ENCODE results near the gene ASF1A. TPM values are rescaled to one million over a fixed set of nuclear protein-coding genes. Genes with fewer than 3 reads are reported as not detected.

The ASF1A gene
- total and polyA plus RNA-seq, 2 donors from 2014 or later = 15.1 TPM

DNA sequence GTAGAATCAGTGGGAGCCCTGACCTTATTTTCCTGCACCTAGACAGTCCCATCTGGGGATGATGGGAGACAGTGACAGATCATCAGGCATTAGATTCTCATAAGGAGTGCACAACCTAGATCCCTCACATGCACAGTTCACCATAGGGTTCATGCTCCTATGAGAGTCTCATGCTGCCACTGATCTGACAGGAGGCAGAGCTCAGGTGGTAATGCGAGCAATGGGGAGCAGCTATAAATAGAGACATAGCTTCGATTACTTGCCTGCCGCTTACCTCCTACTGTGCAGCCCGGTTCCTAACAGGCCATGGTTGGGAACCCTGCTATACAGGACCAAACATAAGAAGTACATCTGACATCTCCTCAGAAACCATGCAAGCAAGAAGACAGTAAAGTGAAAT is 31.5 kb upstream of the ASF1A start:
- intact Hi-C loops (cut with DNase I) = no loop called here
- FAIRE-seq (no peak), DNase-seq (no peak)
- TF ChIP-seq, protein P1, sequence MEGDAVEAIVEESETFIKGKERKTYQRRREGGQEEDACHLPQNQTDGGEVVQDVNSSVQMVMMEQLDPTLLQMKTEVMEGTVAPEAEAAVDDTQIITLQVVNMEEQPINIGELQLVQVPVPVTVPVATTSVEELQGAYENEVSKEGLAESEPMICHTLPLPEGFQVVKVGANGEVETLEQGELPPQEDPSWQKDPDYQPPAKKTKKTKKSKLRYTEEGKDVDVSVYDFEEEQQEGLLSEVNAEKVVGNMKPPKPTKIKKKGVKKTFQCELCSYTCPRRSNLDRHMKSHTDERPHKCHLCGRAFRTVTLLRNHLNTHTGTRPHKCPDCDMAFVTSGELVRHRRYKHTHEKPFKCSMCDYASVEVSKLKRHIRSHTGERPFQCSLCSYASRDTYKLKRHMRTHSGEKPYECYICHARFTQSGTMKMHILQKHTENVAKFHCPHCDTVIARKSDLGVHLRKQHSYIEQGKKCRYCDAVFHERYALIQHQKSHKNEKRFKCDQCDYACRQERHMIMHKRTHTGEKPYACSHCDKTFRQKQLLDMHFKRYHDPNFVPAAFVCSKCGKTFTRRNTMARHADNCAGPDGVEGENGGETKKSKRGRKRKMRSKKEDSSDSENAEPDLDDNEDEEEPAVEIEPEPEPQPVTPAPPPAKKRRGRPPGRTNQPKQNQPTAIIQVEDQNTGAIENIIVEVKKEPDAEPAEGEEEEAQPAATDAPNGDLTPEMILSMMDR (IDR thresholded peaks at IDR 0.05; ENCODE audit: borderline replicate concordance, extremely low read depth, insufficient read depth) = no peak
- H3K4me1 ChIP-seq (ENCODE audit: control insufficient read depth in 2 of 3, insufficient read depth in 2 of 3, low read depth in 1 of 3, low read length in 3 of 3) = peaks cover 0 to 7% (median 0%) of the 10 kb centered on the region in 3 donors
- no peak overlapping the region for H3K4me3 ChIP-seq (ENCODE audit: low read length in 3 of 3)
- H3K36me3 ChIP-seq (ENCODE audit: control insufficient read depth in 2 of 3, insufficient read depth in 3 of 3, low read length in 3 of 3) = peaks cover 0 to 2% (median 0%) of the 10 kb centered on the region in 3 donors
- no peak overlapping the region for H3K9ac ChIP-seq (ENCODE audit: low read length in 3 of 3)
- H3K27me3 ChIP-seq (ENCODE audit: control insufficient read depth, insufficient read depth, low read length) = no peaks in the 10 kb centered on the region
- no peaks in the 10 kb centered on the region for H3K9me3 ChIP-seq (ENCODE audit: control insufficient read depth in 2 of 3, insufficient read depth in 1 of 3, low read length in 3 of 3)
- H3K27ac ChIP-seq (ENCODE audit: low read depth in 2 of 2, low read length in 2 of 2) = no peak overlapping the region

DNA sequence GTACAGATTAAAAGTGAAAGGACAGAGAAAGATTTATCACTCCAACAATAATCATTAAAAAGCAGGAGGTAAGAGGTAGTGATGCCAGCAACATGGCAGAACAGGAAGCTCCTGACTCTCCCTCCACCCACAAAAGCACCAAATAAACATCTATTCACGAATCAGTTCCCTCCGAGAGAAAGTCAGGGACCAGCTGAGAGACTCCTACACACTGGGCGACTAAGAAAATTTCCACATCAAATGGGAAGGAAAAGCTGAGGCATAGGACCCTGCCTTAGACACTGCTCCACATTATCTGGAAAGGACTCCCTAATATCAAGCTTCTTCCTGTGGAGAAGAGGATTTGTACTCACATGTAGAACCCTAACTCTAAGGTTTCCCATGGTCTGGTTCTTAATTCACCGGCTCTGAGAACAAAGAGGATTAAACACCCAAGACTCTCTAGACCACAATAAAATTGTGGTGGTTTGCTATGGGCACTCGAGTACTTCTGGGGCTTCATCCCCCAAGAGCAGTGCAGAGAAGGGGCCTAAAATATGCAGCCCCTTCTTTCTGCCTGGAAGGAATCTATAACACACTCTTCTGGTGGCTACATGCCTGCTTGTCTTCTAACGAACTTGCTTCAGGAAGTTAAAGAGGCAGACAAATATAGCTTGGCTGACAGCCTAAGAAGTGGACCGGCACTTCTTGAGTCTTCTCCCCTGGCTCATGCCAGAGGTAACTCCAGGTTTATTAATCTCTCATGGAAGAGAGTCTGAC is 29.4 kb upstream of the ASF1A start:
- Histone ChIP-seq H3K27ac (ENCODE audit: low read depth in 2 of 2, low read length in 2 of 2) (no peak overlapping the region), H3K4me1 (ENCODE audit: control insufficient read depth in 2 of 3, insufficient read depth in 2 of 3, low read depth in 1 of 3, low read length in 3 of 3) (peaks cover 0 to 7% (median 0%) of the 10 kb centered on the region in 3 donors), H3K9me3 (ENCODE audit: control insufficient read depth in 2 of 3, insufficient read depth in 1 of 3, low read length in 3 of 3) (no peaks in the 10 kb centered on the region), H3K27me3 (ENCODE audit: control insufficient read depth, insufficient read depth, low read length) (no peaks in the 10 kb centered on the region), H3K4me3 (ENCODE audit: low read length in 3 of 3) (no peak overlapping the region), H3K36me3 (ENCODE audit: control insufficient read depth in 2 of 3, insufficient read depth in 3 of 3, low read length in 3 of 3) (peaks cover 0 to 2% (median 0%) of the 10 kb centered on the region in 3 donors), H3K9ac (ENCODE audit: low read length in 3 of 3) (no peak overlapping the region)
- DNase-seq (peak in 1 of 5 donors; percentile 8), FAIRE-seq (no peak)
- TF ChIP-seq, protein P1 (IDR thresholded peaks at IDR 0.05; ENCODE audit: borderline replicate concordance, extremely low read depth, insufficient read depth) = no peak
- intact Hi-C loops (cut with DNase I) = no loop called here

DNA sequence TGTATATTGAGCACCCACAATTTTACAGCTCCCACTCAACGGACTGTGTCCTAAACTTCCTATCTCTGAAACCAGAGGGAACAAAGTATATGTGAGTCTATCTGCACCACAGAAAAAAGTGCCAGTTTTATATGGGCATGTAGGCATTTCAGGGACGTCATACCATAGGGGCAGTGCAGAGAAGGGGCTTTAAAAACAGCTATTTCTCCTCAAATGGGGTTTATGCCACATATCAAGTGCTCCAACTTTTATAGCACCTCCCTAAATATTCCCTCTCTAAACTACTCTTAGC is 28.9 kb upstream of the ASF1A start:
- H3K27me3 ChIP-seq (ENCODE audit: control insufficient read depth, insufficient read depth, low read length) = no peaks in the 10 kb centered on the region
- FAIRE-seq = no peak
- TF ChIP-seq, protein P1 (IDR thresholded peaks at IDR 0.05; ENCODE audit: borderline replicate concordance, extremely low read depth, insufficient read depth) = no peak
- peaks cover 0 to 7% (median 0%) of the 10 kb centered on the region in 3 donors for H3K4me1 ChIP-seq (ENCODE audit: control insufficient read depth in 2 of 3, insufficient read depth in 2 of 3, low read depth in 1 of 3, low read length in 3 of 3)
- intact Hi-C loops (cut with DNase I) = no loop called here
- DNase-seq = no peak
- no peak overlapping the region for H3K27ac ChIP-seq (ENCODE audit: low read depth in 2 of 2, low read length in 2 of 2)
- no peak overlapping the region for H3K9ac ChIP-seq (ENCODE audit: low read length in 3 of 3)
- no peak overlapping the region for H3K4me3 ChIP-seq (ENCODE audit: low read length in 3 of 3)
- H3K36me3 ChIP-seq (ENCODE audit: control insufficient read depth in 2 of 3, insufficient read depth in 3 of 3, low read length in 3 of 3) = peaks cover 0 to 2% (median 0%) of the 10 kb centered on the region in 3 donors
- no peaks in the 10 kb centered on the region for H3K9me3 ChIP-seq (ENCODE audit: control insufficient read depth in 2 of 3, insufficient read depth in 1 of 3, low read length in 3 of 3)
